OCI-LY3 (cell line): ENCODE results near the gene PRCP.
A peak's percentile ranks its signal among the peaks of the same experiment; 100 is the strongest.

Source experiments
- H2AFZ ChIP-seq: fragments of 200-600, 300-600 bp; shearing (Covaris generic); 2 replicates; pipeline ENCODE4 v1.6.0; 2014; ENCODE audit warnings: antibody characterized with exemption, low read depth, low read length
- H3K27ac ChIP-seq: fragments of 200-600, 300-600 bp; sonication (generic); 2 replicates; pipeline ENCODE4 v1.5.1; 2014; ENCODE audit warnings: mild to moderate bottlenecking, low read length, moderate library complexity, mixed read lengths
- H3K27me3 ChIP-seq: fragments of 200-600, 300-600 bp; sonication (generic); 2 replicates; pipeline ENCODE4 v1.6.1; 2014; ENCODE audit warnings: low read depth, low read length, mixed read lengths
- H3K36me3 ChIP-seq: fragments of 200-600, 300-600 bp; sonication (generic); replicated peaks from 2 replicates; pipeline ENCODE3; 2014; ENCODE audit warnings: low read depth, low read length, mixed read lengths
- H3K4me1 ChIP-seq: fragments of 300-600, 200-600 bp; sonication (generic); 2 replicates; pipeline ENCODE4 v1.6.1; 2014; ENCODE audit warnings: low read length, mixed read lengths
- H3K4me2 ChIP-seq: fragments of 200-600, 300-600 bp; sonication (generic); 2 replicates; pipeline ENCODE4 v1.6.1; 2014; ENCODE audit warnings: low read length, mixed read lengths
- H3K4me3 ChIP-seq: fragments of 300-600, 200-600 bp; sonication (generic); 2 replicates; pipeline ENCODE4 v1.5.1; 2014; ENCODE audit warnings: antibody characterized with exemption, mild to moderate bottlenecking, low read length, moderate library complexity
- H3K79me2 ChIP-seq: fragments of 300-600, 200-600 bp; shearing (Covaris generic); 2 replicates; pipeline ENCODE4 v1.6.1; 2014; ENCODE audit warnings: mild to moderate bottlenecking, low read length, mixed read lengths
- H3K9ac ChIP-seq: fragments of 300-600, 200-600 bp; shearing (Covaris generic); 2 replicates; pipeline ENCODE4 v1.6.0; 2014; ENCODE audit warnings: mild to moderate bottlenecking, low read length, moderate library complexity
- H3K9me3 ChIP-seq: fragments of 200-600, 300-600 bp; shearing (Covaris generic); 2 replicates; pipeline ENCODE4 v1.6.1; 2014; ENCODE audit warnings: low read length, mixed read lengths; ENCODE audit not compliant: insufficient read depth
- H4K20me1 ChIP-seq: fragments of 200-600, 300-600 bp; sonication (generic); 2 replicates; pipeline ENCODE4 v1.6.1; 2016; ENCODE audit warnings: low read length, mixed read lengths; ENCODE audit not compliant: insufficient read depth
- EZH2phosphoT487 ChIP-seq: fragments of 200-600 bp; shearing (Covaris generic); IDR thresholded peaks from 2 replicates; pipeline ENCODE4 v1.6.1; 2018; ENCODE audit warnings: antibody characterized with exemption, mixed run types, low read depth
- TF ChIP-seq, protein P1 (sequence below): fragments of 200-600, 300-600 bp; sonication (generic); IDR thresholded peaks from 2 replicates; pipeline ENCODE4 v1.5.1; 2014; ENCODE audit warnings: antibody characterized with exemption, low read length, low read depth

Gene PRCP

DNA sequence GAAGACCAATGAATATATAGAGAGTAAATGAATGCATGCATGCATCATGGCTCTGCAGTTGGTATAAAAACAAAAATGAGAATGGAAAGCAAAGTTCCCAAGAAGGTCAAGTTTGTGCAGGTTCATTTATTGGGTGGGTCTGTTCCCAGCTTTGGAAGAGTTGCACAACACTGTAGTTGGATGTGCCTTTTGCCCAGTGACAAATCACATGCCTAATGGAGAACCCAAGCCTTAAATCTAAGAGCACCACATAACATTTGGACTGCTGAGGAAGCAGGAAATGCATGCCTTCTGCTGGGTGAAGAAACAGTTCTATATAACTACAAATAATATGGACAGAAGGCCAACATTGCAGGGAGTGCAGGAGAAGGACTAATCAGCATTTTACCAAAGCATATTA lies 30.6 kb downstream of the PRCP start:
- Histone ChIP-seq H3K4me3 (no peak overlapping the region), H3K79me2 (no peaks in the 10 kb centered on the region; the same call in 1 of the 2 replicates), H3K4me1 (peaks cover 7% of the 10 kb centered on the region), H2AFZ (no peak overlapping the region), H3K27me3 (no peaks in the 10 kb centered on the region), H3K27ac (no peak overlapping the region), H3K4me2 (no peak overlapping the region), H3K36me3 (no peaks in the 10 kb centered on the region), H3K9me3 (no peaks in the 10 kb centered on the region), H3K9ac (no peak overlapping the region), H4K20me1 (peaks cover 3% of the 10 kb centered on the region; the same call in 1 of the 2 replicates)
- no peak for TF ChIP-seq EZH2phosphoT487
- TF ChIP-seq, protein P1, sequence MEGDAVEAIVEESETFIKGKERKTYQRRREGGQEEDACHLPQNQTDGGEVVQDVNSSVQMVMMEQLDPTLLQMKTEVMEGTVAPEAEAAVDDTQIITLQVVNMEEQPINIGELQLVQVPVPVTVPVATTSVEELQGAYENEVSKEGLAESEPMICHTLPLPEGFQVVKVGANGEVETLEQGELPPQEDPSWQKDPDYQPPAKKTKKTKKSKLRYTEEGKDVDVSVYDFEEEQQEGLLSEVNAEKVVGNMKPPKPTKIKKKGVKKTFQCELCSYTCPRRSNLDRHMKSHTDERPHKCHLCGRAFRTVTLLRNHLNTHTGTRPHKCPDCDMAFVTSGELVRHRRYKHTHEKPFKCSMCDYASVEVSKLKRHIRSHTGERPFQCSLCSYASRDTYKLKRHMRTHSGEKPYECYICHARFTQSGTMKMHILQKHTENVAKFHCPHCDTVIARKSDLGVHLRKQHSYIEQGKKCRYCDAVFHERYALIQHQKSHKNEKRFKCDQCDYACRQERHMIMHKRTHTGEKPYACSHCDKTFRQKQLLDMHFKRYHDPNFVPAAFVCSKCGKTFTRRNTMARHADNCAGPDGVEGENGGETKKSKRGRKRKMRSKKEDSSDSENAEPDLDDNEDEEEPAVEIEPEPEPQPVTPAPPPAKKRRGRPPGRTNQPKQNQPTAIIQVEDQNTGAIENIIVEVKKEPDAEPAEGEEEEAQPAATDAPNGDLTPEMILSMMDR: no peak

DNA sequence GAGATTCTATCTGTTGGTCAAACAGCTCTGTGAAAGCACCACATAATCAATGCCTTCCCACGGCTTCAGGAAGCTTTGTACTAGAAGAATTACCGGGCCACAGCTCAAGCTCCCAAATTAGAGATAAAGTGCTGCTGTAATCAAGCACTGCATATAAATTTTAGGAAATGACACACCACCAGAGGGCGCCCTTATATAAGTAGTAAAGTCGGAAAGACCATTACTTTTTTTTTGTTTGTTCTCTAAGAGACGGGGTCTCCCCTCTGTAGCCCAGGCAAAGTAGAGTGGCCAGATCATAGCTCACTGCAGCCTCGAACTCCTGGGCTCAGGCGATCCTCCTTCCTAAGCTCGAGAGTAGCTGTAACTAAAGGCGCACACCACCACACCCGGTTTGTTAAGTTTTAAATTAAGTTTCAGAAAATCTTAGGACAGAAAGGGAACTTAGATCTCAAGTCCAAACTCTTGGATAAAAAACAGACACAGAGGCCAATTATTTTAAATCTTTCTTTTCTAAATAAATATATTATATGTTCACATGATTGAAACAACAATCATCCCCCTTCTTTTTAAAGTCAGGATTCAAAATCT lies 32.6 kb downstream of the PRCP start:
- Histone ChIP-seq H3K9ac (peak overlapping the region; percentile 12; the same call in 1 of the 2 replicates), H3K4me3 (peak overlapping the region; percentile 66), H3K79me2 (no peaks in the 10 kb centered on the region; the same call in 1 of the 2 replicates), H4K20me1 (peaks cover 3% of the 10 kb centered on the region; the same call in 1 of the 2 replicates), H3K4me2 (peak overlapping the region; percentile 78), H3K4me1 (peaks cover 15% of the 10 kb centered on the region), H3K27ac (no peak overlapping the region), H3K9me3 (no peaks in the 10 kb centered on the region), H3K36me3 (no peaks in the 10 kb centered on the region), H2AFZ (no peak overlapping the region), H3K27me3 (no peaks in the 10 kb centered on the region)
- TF ChIP-seq EZH2phosphoT487: no peak
- TF ChIP-seq, protein P1: peak; percentile 93

DNA sequence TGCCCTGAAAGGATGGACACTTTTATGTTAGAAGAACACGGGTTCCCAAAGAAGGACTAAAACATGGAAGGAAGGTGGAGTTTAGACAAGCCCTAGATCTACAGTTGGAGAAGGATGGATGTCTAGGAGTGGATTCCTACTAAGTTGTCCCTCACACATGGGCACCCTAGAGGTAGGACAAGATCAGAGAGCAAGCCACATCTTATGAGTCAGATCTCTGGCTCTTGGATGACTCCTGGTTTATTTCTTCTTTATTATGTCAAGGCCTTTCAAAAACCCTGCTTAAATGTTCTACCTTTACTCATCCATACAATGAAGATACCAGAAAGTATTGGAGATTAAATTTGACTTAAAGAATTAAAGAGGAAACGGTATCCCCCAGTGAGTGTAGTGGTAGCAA lies 34.4 kb downstream of the PRCP start:
- Histone ChIP-seq H3K4me2 (no peak overlapping the region), H3K9ac (no peak overlapping the region), H3K79me2 (no peaks in the 10 kb centered on the region; the same call in 1 of the 2 replicates), H3K9me3 (no peaks in the 10 kb centered on the region), H3K27me3 (no peaks in the 10 kb centered on the region), H3K4me1 (peaks cover 15% of the 10 kb centered on the region), H3K36me3 (no peaks in the 10 kb centered on the region), H4K20me1 (peaks cover 3% of the 10 kb centered on the region; the same call in 1 of the 2 replicates), H3K27ac (no peak overlapping the region), H3K4me3 (no peak overlapping the region), H2AFZ (no peak overlapping the region)
- TF ChIP-seq, protein P1: no peak
- TF ChIP-seq EZH2phosphoT487: no peak

DNA sequence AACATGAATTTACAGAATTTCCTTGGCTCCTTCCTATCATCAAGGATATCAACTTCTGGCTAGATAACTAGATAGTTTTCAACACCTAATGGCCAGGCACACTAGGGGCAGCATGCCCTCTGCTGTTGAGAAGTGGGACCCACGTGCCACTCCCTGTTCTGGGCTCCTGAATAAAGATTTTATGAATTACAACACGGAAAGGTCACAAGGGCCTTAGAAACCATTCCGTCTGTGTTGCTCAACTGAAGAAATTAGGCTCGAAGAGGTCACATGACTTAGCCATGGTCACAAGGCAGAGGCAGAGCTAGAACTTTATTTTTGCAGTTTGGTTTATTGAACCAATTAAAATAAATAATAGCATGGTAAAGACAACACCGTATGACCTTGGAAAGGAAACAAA lies 36.0 kb downstream of the PRCP start:
- Histone ChIP-seq H3K27ac (no peak overlapping the region), H3K36me3 (no peaks in the 10 kb centered on the region), H3K27me3 (no peaks in the 10 kb centered on the region), H3K4me1 (peaks cover 15% of the 10 kb centered on the region), H3K79me2 (no peaks in the 10 kb centered on the region; the same call in 1 of the 2 replicates), H3K9me3 (no peaks in the 10 kb centered on the region), H3K4me2 (peak overlapping the region; percentile 31), H3K4me3 (no peak overlapping the region), H4K20me1 (peaks cover 3% of the 10 kb centered on the region; the same call in 1 of the 2 replicates), H2AFZ (no peak overlapping the region), H3K9ac (no peak overlapping the region)
- no peak for TF ChIP-seq EZH2phosphoT487
- TF ChIP-seq, protein P1: peak; percentile 93
